ENCODE measurements around the gene KAT8.
"Not testable (repeated sequence)": the region's sequence is repeated elsewhere in the genome, so short reads cannot be mapped to it uniquely, and the experiment has no call there.

The KAT8 gene

GRCh38 chr16:31093132-31093703 is 24.2 kb upstream of the KAT8 start:
- Histone ChIP-seq H3K4me3 (ENCODE audit: low read depth, low read length) (peak overlapping the region; percentile 85), H3K27ac (ENCODE audit: low read depth, low read length) (no peak overlapping the region), H3K9ac (ENCODE audit: low read length) (peak overlapping the region; percentile 42), H3K9me3 (ENCODE audit: control insufficient read depth, insufficient read depth, low read depth, low read length) (no peaks in the 10 kb centered on the region), H3K4me1 (ENCODE audit: control insufficient read depth, insufficient read depth, low read length) (peaks cover 4% of the 10 kb centered on the region; the same call in 1 of the 2 replicates), H3K36me3 (ENCODE audit: control insufficient read depth, insufficient read depth, low read length) (peaks cover 27% of the 10 kb centered on the region), H3K27me3 (ENCODE audit: control insufficient read depth, insufficient read depth, low read length) (no peaks in the 10 kb centered on the region)

- Histone ChIP-seq H3K4me3 (ENCODE audit: low read depth, low read length) (peak overlapping the region; percentile 85), H3K36me3 (ENCODE audit: control insufficient read depth, insufficient read depth, low read length) (peaks cover 19% of the 10 kb centered on the region), H3K27ac (ENCODE audit: low read depth, low read length) (peak overlapping the region; percentile 53; the same call in 1 of the 2 replicates), H3K9me3 (ENCODE audit: control insufficient read depth, insufficient read depth, low read depth, low read length) (no peaks in the 10 kb centered on the region), H3K9ac (ENCODE audit: low read length) (peak overlapping the region; percentile 92), H3K27me3 (ENCODE audit: control insufficient read depth, insufficient read depth, low read length) (no peaks in the 10 kb centered on the region), H3K4me1 (ENCODE audit: control insufficient read depth, insufficient read depth, low read length) (peaks cover 4% of the 10 kb centered on the region; the same call in 1 of the 2 replicates)
Measured at GRCh38 chr16:31094088-31094423, 23.4 kb upstream of the KAT8 start.

DNA sequence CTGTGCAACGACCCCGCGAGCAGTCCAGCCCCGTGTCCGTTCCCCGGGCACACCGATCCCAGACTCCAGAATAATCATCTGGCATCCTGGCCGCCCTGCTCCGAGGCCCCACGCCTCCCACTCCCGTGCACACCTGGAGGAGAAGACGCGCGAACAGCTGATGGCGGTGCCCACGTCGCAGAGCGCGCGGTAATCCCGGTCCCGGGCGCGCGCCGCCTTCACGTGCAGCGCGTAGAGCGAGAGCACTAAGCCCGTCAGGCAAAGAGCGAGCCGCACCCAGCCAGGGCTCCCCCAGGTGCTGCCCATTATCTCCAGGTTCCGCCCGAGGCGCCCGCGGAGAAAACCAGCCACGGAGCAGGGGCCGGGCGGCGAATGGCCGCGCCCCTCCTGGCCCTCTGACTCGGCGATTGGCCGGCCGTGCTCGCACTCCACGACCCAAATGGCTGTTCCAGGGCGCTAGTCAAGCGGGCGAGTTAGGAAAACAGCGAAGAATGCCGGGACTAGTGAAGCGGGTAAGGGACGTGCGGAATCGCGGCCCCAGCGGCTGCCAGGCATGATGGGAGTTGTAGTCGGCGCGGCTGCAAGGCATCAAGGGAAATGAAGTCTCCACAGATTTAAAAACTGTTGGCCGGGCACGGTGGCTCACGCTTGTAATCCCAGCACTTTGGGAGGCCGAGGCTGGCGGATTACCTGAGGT is 22.9 kb upstream of the KAT8 start, which contains the start of gene VKORC1:
VKORC1 (minus strand) TSS at position 374 of the 697 bp plus-strand sequence; CDS start at position 306, 68 bp downstream.
- peaks cover 15% of the 10 kb centered on the region for H3K36me3 ChIP-seq (ENCODE audit: control insufficient read depth, insufficient read depth, low read length)
- H3K9me3 ChIP-seq (ENCODE audit: control insufficient read depth, insufficient read depth, low read depth, low read length), result no peaks in the 10 kb centered on the region
- H3K9ac ChIP-seq (ENCODE audit: low read length), result peak within 1 kb of the TSS; percentile 92
- peak within 1 kb of the TSS; percentile 85 for H3K4me3 ChIP-seq (ENCODE audit: low read depth, low read length)
- H3K27me3 ChIP-seq (ENCODE audit: control insufficient read depth, insufficient read depth, low read length), result no peaks in the 10 kb centered on the region
- H3K27ac ChIP-seq (ENCODE audit: low read depth, low read length), result peak within 1 kb of the TSS; percentile 53
- H3K4me1 ChIP-seq (ENCODE audit: control insufficient read depth, insufficient read depth, low read length), result peaks cover 4% of the 10 kb centered on the region; the same call in 1 of the 2 replicates

- H3K9ac ChIP-seq (ENCODE audit: low read length), result no peak overlapping the region
- no peaks in the 10 kb centered on the region for H3K4me1 ChIP-seq (ENCODE audit: control insufficient read depth, insufficient read depth, low read length)
- H3K4me3 ChIP-seq (ENCODE audit: low read depth, low read length), result no peak overlapping the region
- no peak overlapping the region for H3K27ac ChIP-seq (ENCODE audit: low read depth, low read length)
- H3K36me3 ChIP-seq (ENCODE audit: control insufficient read depth, insufficient read depth, low read length), result no peaks in the 10 kb centered on the region
- H3K27me3 ChIP-seq (ENCODE audit: control insufficient read depth, insufficient read depth, low read length), result no peaks in the 10 kb centered on the region
- H3K9me3 ChIP-seq (ENCODE audit: control insufficient read depth, insufficient read depth, low read depth, low read length), result peaks cover 3% of the 10 kb centered on the region; the same call in 1 of the 2 replicates
Measured at GRCh38 chr16:31099860-31100638, 17.4 kb upstream of the KAT8 start.

GRCh38 chr16:31100876-31101641 is 16.4 kb upstream of the KAT8 start:
- not testable (repeated sequence) for H3K9me3 ChIP-seq (ENCODE audit: control insufficient read depth, insufficient read depth, low read depth, low read length); H3K4me3 ChIP-seq (ENCODE audit: low read depth, low read length); H3K4me1 ChIP-seq (ENCODE audit: control insufficient read depth, insufficient read depth, low read length); H3K27me3 ChIP-seq (ENCODE audit: control insufficient read depth, insufficient read depth, low read length); H3K36me3 ChIP-seq (ENCODE audit: control insufficient read depth, insufficient read depth, low read length); H3K27ac ChIP-seq (ENCODE audit: low read depth, low read length); H3K9ac ChIP-seq (ENCODE audit: low read length)

GRCh38 chr16:31105677-31106213 is 11.7 kb upstream of the KAT8 start:
- no peaks in the 10 kb centered on the region for H3K27me3 ChIP-seq (ENCODE audit: control insufficient read depth, insufficient read depth, low read length)
- H3K36me3 ChIP-seq (ENCODE audit: control insufficient read depth, insufficient read depth, low read length), result peaks cover 15% of the 10 kb centered on the region
- no peak overlapping the region for H3K9ac ChIP-seq (ENCODE audit: low read length)
- H3K9me3 ChIP-seq (ENCODE audit: control insufficient read depth, insufficient read depth, low read depth, low read length), result peaks cover 3% of the 10 kb centered on the region; the same call in 1 of the 2 replicates
- H3K4me3 ChIP-seq (ENCODE audit: low read depth, low read length), result peak overlapping the region; percentile 25
- H3K27ac ChIP-seq (ENCODE audit: low read depth, low read length), result no peak overlapping the region
- H3K4me1 ChIP-seq (ENCODE audit: control insufficient read depth, insufficient read depth, low read length), result peaks cover 7% of the 10 kb centered on the region; the same call in 1 of the 2 replicates

DNA sequence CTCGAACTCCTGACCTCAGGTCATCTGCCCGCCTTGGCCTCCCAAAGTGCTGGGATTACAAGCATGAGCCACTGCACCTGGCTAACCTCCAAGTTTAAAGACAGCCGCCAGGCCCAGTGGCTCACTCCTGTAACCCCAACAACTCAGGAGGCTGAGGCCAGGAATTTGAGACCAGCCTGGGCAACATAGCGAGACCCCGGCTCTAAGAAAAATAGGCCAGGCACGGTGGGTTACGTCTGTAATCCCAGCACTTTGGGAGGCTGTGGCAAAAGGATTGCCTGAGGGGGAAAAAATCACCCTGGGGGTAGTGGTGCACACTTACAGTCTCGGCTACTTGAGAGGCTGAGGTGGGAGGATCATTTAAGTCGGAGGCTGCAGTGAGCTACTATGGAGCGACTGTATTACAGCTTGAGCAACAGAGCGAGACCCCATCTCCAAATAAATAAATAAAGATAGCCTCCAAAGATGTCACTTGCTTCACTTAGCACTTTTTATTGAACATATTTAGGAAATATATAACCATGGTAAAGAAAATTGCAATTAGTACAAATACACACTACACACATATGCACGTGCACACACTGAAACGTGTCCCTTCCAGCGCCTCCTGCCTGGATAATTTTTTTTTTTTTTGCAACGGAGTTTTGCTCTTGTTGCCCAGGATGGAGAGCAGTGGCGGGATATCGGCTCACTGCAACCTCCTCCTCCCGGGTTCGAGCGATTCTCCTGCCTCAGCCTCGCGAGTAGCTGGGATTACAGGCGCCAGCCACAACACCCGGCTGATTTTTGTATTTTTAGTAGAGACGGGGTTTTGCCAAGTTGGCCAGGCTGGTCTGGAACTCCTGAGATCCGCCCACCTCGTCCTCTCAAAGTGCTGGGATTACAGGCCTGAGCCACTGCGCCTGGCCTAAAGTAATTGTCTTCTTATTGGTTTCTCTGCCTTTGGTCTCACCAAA is 10.7 kb upstream of the KAT8 start:
- H3K36me3 ChIP-seq (ENCODE audit: control insufficient read depth, insufficient read depth, low read length), result peaks cover 25% of the 10 kb centered on the region
- H3K27me3 ChIP-seq (ENCODE audit: control insufficient read depth, insufficient read depth, low read length), result no peaks in the 10 kb centered on the region
- H3K4me3 ChIP-seq (ENCODE audit: low read depth, low read length), result no peak overlapping the region
- H3K9ac ChIP-seq (ENCODE audit: low read length), result no peak overlapping the region
- H3K9me3 ChIP-seq (ENCODE audit: control insufficient read depth, insufficient read depth, low read depth, low read length), result peaks cover 3% of the 10 kb centered on the region; the same call in 1 of the 2 replicates
- peaks cover 7% of the 10 kb centered on the region; the same call in 1 of the 2 replicates for H3K4me1 ChIP-seq (ENCODE audit: control insufficient read depth, insufficient read depth, low read length)
- H3K27ac ChIP-seq (ENCODE audit: low read depth, low read length), result no peak overlapping the region

DNA sequence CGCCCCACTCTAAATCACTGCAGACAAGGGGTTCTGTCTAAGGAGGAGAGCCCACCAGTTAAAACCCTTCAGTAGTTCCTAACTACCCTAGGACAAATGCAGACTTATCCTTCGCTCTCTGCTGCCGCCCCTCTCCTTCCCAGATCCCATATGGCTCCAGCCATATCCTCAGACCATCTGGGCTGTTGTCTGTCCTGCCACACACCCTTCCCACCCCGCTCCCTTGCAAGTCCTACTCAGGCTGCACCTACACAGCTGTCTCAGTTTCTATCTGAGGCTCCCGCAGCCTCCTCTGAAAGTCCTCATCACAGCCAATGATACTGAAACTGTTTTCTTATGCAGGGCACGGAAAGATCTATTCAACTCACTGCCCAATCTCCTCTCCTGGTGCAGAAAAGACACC is 10.0 kb upstream of the KAT8 start:
- H3K4me3 ChIP-seq (ENCODE audit: low read depth, low read length), result peak overlapping the region; percentile 90
- H3K27ac ChIP-seq (ENCODE audit: low read depth, low read length), result no peak overlapping the region

GRCh38 chr16:31108035-31108793 is 9.2 kb upstream of the KAT8 start, which contains the start of gene BCKDK:
BCKDK (plus strand) TSS chr16:31108386; CDS start chr16:31109224, 838 bp downstream.
- Histone ChIP-seq H3K4me3 (ENCODE audit: low read depth, low read length) (peak within 1 kb of the TSS; percentile 90), H3K4me1 (ENCODE audit: control insufficient read depth, insufficient read depth, low read length) (peaks cover 7% of the 10 kb centered on the region; the same call in 1 of the 2 replicates), H3K9me3 (ENCODE audit: control insufficient read depth, insufficient read depth, low read depth, low read length) (peaks cover 2% of the 10 kb centered on the region; the same call in 1 of the 2 replicates), H3K9ac (ENCODE audit: low read length) (peak within 1 kb of the TSS; percentile 82), H3K27me3 (ENCODE audit: control insufficient read depth, insufficient read depth, low read length) (no peaks in the 10 kb centered on the region), H3K36me3 (ENCODE audit: control insufficient read depth, insufficient read depth, low read length) (peaks cover 39% of the 10 kb centered on the region), H3K27ac (ENCODE audit: low read depth, low read length) (peak within 1 kb of the TSS; percentile 32; the same call in 1 of the 2 replicates)

More for the DNA sequence above, 10.0 kb upstream of the KAT8 start:
- Histone ChIP-seq H3K36me3 (ENCODE audit: control insufficient read depth, insufficient read depth, low read length) (peaks cover 32% of the 10 kb centered on the region), H3K9me3 (ENCODE audit: control insufficient read depth, insufficient read depth, low read depth, low read length) (peaks cover 3% of the 10 kb centered on the region; the same call in 1 of the 2 replicates), H3K27me3 (ENCODE audit: control insufficient read depth, insufficient read depth, low read length) (no peaks in the 10 kb centered on the region), H3K9ac (ENCODE audit: low read length) (no peak overlapping the region), H3K4me1 (ENCODE audit: control insufficient read depth, insufficient read depth, low read length) (peaks cover 7% of the 10 kb centered on the region; the same call in 1 of the 2 replicates)

All from HUES6 (cell line).